T-cell (primary cell): ENCODE data around the gene UBE2B. TPM values are rescaled to one million over a fixed set of nuclear protein-coding genes. Genes with fewer than 3 reads are reported as not detected.

Source experiments
- ATAC-seq, 4 experiments: fragments of 200-7000 bp in 3 of 4; fragments of 150-1000 bp in 1 of 4; cut with Tn5 transposase; replicated peaks in 1 of 4; 1 replicate in 3 of 4; 2 replicates in 1 of 4; pipeline ENCODE4 v1.10.0; 2021; ENCODE audit warnings: moderate library complexity in 3 of 4, mild to moderate bottlenecking in 2 of 4, moderate number of reproducible peaks in 1 of 4
- CTCF ChIA-PET, 2 donors: fragments of 300-600 bp; sonication (Branson Sonifier 250); formaldehyde crosslinking; loops; one replicate each; lab custom pipeline; 2022; ENCODE audit warnings: antibody characterized with exemption in 2 of 2; lab: Charles Lee
- POLR2A ChIA-PET, 2 donors: fragments of 300-600 bp; sonication (Branson Sonifier 250); formaldehyde crosslinking; loops; one replicate each; lab custom pipeline; 2022; ENCODE audit warnings: antibody characterized with exemption in 2 of 2; lab: Charles Lee
- DNase-seq, 35 experiments: peaks; one replicate each; pipeline versions ENCODE4 v3.0.0 to v3.0.0-alpha.2; 2013 to 2023
- H3K27ac ChIP-seq: one replicate; pipeline ENCODE4 v1.5.1; 2013; ENCODE audit warnings: low read length
- H3K27me3 ChIP-seq, 2 experiments: replicated peaks in 1 of 2; 1 replicate in 1 of 2; 2 replicates in 1 of 2; pipeline versions ENCODE4 v1.6.1 to v1.7.0; 2013; ENCODE audit warnings: low read length in 1 of 2, mixed read lengths in 1 of 2; ENCODE audit not compliant: control insufficient read depth in 2 of 2, insufficient read depth in 2 of 2; ENCODE audit errors: extremely low read depth in 1 of 2
- H3K36me3 ChIP-seq, 2 donors: 1 replicate in 1 of 2; 2 replicates in 1 of 2; pipeline versions ENCODE4 v1.6.1 to v1.7.0; 2013; ENCODE audit warnings: low read length in 1 of 2; ENCODE audit not compliant: control insufficient read depth in 2 of 2, insufficient read depth in 1 of 2; ENCODE audit errors: extremely low read depth in 1 of 2
- H3K4me1 ChIP-seq, 2 experiments: 1 replicate in 1 of 2; 2 replicates in 1 of 2; pipeline versions ENCODE4 v1.6.1 to v1.7.0; 2013; ENCODE audit warnings: low read length in 2 of 2, mixed read lengths in 1 of 2; ENCODE audit not compliant: insufficient read depth in 2 of 2, control insufficient read depth in 1 of 2; ENCODE audit errors: extremely low read depth in 1 of 2
- H3K4me3 ChIP-seq, 2 donors: 1 replicate in 1 of 2; 2 replicates in 1 of 2; pipeline versions ENCODE4 v1.5.1 to v1.7.0; 2013; ENCODE audit warnings: mild to moderate bottlenecking in 2 of 2, low read length in 1 of 2, moderate library complexity in 1 of 2; ENCODE audit not compliant: control insufficient read depth in 1 of 2; ENCODE audit errors: extremely low read depth in 1 of 2
- H3K9me3 ChIP-seq: 2 replicates; pipeline ENCODE4 v1.7.0; 2013
- H3K27ac Mint-ChIP-seq, 2 donors: one replicate each; pipeline ENCODE4 v1.8.0; 2020 to 2021; ENCODE audit warnings: mild to moderate bottlenecking in 2 of 2, mixed read lengths in 2 of 2
- H3K27me3 Mint-ChIP-seq, 2 donors: one replicate each; pipeline ENCODE4 v1.8.0; 2021 to 2022; ENCODE audit warnings: mixed read lengths in 2 of 2
- H3K36me3 Mint-ChIP-seq: one replicate; pipeline ENCODE4 v1.8.0; 2021; ENCODE audit warnings: mixed read lengths
- H3K4me1 Mint-ChIP-seq, 3 donors: one replicate each; pipeline ENCODE4 v1.8.0; 2020 to 2022; ENCODE audit warnings: mixed read lengths in 3 of 3, mild to moderate bottlenecking in 1 of 3
- H3K4me3 Mint-ChIP-seq, 3 donors: one replicate each; pipeline ENCODE4 v1.8.0; 2020 to 2022; ENCODE audit warnings: mild to moderate bottlenecking in 3 of 3, mixed read lengths in 3 of 3, moderate library complexity in 3 of 3
- H3K9me3 Mint-ChIP-seq, 3 donors: one replicate each; pipeline ENCODE4 v1.8.0; 2020 to 2022; ENCODE audit warnings: mixed read lengths in 3 of 3
- WGBS: methylation state at CpG from one replicate; pipeline ENCODE4 v1.1.5; 2013; ENCODE audit warnings: missing lambda C conversion rate; ENCODE audit not compliant: insufficient coverage; 5-methylcytosine and 5-hydroxymethylcytosine counted together
- total RNA-seq, 35 experiments: library from RNA in 6 of 35; stranded (reverse) in 6 of 35; fragments of 120-200 nt in 1 of 35; gene quantifications; one replicate each; pipeline versions ENCODE4 v1.2.1 to v1.2.4 and lab custom pipeline; 2013 to 2026

Gene UBE2B
- total RNA-seq, 5 donors from 2014 or later (not counting 1 experiment from before 2014, with no cell fraction given) = 97.2 to 135 (median 101) TPM

DNA sequence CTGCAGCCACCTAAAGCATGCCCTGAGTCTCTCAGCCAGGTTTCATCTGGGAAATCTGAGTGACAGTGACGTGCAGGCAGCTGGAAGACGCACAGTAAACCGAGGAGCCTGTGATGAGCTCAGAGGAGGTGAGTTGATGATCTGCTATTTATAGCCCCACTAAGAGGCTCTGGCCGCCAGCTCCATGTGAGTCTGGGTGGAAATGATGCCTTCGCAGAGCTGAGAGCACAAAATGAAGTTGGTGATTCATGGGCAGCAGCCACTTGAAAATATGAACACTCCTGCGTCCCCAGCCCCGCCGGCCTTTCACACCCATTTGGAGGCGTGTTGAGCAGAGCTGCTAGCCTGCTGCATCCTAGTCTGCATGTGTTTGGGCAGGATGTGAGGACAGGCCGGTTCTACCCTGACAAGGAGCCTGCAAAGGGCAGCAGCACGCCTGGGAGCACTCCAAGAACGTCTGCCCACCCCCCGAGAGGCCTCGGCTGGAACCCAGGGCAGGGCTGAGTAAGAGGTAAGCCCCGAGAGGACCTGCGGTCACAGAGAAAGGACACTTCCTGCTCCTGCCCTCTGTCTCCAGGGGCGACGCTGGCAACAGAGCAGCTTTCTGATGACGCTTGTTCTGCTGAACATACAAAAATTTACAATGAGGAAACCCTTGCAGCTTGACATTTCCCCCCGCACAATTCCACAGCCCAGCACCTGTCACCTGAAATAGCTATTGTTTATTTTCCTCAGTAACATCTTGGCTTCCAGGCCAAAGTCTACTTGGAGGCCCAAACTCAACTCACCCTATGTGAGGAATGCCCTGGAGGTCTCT is 65.4 kb downstream of the UBE2B start:
- Mint-ChIP-seq H3K27ac (peak overlapping the region; percentile 82 to 85), H3K27me3 (peaks cover 0 to 3% of the 10 kb centered on the region in 2 donors), H3K36me3 (no peaks in the 10 kb centered on the region), H3K4me1 (peaks cover 11 to 23% (median 19%) of the 10 kb centered on the region in 3 donors), H3K9me3 (no peaks in the 10 kb centered on the region), H3K4me3 (peak overlapping the region; percentile 31 to 65 (median 57))
- CTCF ChIA-PET = no interaction called here
- no peaks in the 10 kb centered on the region for H3K9me3 ChIP-seq
- H3K4me1 ChIP-seq = peaks cover 0 to 18% of the 10 kb centered on the region in 2 experiments
- ATAC-seq (peak; percentile 81 to 89 (median 88)), DNase-seq (peak; percentile 7 to 71 (median 46))
- H3K4me3 ChIP-seq = peak overlapping the region in 1 of 2 donors; percentile 15
- 18% methylated on average over 19 of the region's 20 CpGs for WGBS
- POLR2A ChIA-PET = interaction anchor here in 1 of 2 donors (1.0 kb wide), 1 partner anchor 26 kb away, joined by 3 read pairs; no protein-coding TSS in a partner anchor
- no peaks in the 10 kb centered on the region for H3K36me3 ChIP-seq
- H3K27me3 ChIP-seq = peaks cover 0 to 6% of the 10 kb centered on the region in 2 experiments
- H3K27ac ChIP-seq = peak overlapping the region; percentile 71

DNA sequence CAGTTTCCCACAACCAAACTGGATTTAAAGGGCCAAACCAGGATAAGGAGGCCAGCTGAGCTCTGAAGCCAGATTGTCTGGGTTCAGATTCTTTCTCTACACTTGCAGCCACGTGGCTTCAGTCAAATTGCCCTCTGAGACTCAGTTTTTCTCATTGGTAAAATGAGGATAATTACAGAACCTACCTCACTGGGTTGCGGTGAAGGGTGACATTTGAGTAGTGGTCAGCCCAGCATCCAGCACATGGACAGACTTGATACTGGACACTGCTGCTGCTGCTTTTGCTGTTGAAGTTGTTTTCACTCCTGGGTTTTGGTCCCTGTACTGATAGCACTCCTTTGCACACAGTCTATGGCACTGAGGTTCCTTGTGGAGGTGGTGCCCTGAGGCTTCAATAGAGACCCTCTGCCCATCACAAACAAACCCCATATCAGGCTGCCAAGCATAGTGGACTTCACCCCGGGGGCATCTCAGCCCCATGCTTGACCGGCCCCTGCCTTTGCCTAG is 66.0 kb downstream of the UBE2B start:
- Histone ChIP-seq H3K36me3 (no peaks in the 10 kb centered on the region), H3K27me3 (peaks cover 0 to 6% of the 10 kb centered on the region in 2 experiments), H3K9me3 (no peaks in the 10 kb centered on the region), H3K27ac (peak overlapping the region; percentile 71), H3K4me1 (peaks cover 0 to 18% of the 10 kb centered on the region in 2 experiments), H3K4me3 (no peak overlapping the region)
- no peak for DNase-seq
- H3K27me3 Mint-ChIP-seq = peaks cover 0 to 3% of the 10 kb centered on the region in 2 donors
- ATAC-seq = peak in 1 of 4 experiments; percentile 5
- peak overlapping the region; percentile 82 to 85 for H3K27ac Mint-ChIP-seq
- H3K4me3 Mint-ChIP-seq = no peak overlapping the region
- no peaks in the 10 kb centered on the region for H3K9me3 Mint-ChIP-seq
- ChIA-PET CTCF (interaction anchor here in 1 of 2 donors (0.6 kb wide), 1 partner anchor 1436 kb away, joined by 3 read pairs; no protein-coding TSS in a partner anchor), POLR2A (no interaction called here)
- H3K4me1 Mint-ChIP-seq = peaks cover 11 to 23% (median 19%) of the 10 kb centered on the region in 3 donors
- H3K36me3 Mint-ChIP-seq = no peaks in the 10 kb centered on the region
- WGBS = 92% methylated on average over 2 of the region's 4 CpGs

DNA sequence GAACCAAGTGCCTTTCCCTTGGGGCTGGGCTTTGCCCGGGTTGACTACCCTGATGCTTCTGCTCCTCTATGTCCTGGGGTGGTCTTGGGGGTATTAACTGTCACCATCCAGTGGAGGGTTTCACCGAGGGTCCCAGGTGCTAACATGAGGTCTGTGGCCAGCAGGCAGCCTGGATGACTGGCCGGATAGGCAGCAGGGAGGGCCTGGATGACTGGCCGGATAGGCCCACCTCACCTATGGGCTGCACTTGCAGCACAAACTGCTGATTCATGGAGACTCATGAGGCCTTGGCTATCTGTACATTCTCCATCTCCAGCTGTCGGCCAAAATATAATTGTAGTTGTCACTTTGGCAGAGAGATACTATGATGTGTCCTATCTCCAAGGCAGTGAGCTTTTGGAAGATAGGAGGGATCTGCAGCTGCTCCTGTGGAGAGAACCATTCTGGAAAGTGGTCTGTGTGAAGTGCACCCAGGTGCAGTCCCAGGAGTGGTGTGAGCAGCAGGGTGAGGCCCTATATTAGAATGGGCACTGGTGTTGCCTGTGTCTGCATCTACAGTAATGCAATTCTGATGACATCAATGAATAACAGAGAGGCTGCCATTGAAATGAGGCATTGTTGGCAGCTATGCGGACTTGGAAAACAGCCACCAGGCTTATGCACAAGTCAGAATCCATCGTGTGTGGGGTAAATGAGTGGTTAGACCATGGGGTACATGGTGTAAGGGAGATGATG is 66.6 kb downstream of the UBE2B start:
- no peak overlapping the region for H3K27ac Mint-ChIP-seq
- no peak for DNase-seq
- Histone ChIP-seq H3K4me3 (no peak overlapping the region), H3K4me1 (peaks cover 0 to 18% of the 10 kb centered on the region in 2 experiments), H3K27me3 (peaks cover 0 to 6% of the 10 kb centered on the region in 2 experiments), H3K9me3 (no peaks in the 10 kb centered on the region), H3K36me3 (no peaks in the 10 kb centered on the region), H3K27ac (no peak overlapping the region)
- no peak overlapping the region for H3K4me3 Mint-ChIP-seq
- no peaks in the 10 kb centered on the region for H3K9me3 Mint-ChIP-seq
- CTCF ChIA-PET = interaction anchor here in 1 of 2 donors (0.6 kb wide), 2 partner anchors 28 to 1437 kb away, joined by 3 to 4 read pairs; no protein-coding TSS in a partner anchor
- H3K27me3 Mint-ChIP-seq = peaks cover 0 to 3% of the 10 kb centered on the region in 2 donors
- POLR2A ChIA-PET = interaction anchor here in 1 of 2 donors (0.6 kb wide), 1 partner anchor 13 kb away, joined by 3 read pairs; no protein-coding TSS in a partner anchor
- no peak for ATAC-seq
- peaks cover 11 to 23% (median 19%) of the 10 kb centered on the region in 3 donors for H3K4me1 Mint-ChIP-seq
- H3K36me3 Mint-ChIP-seq = no peaks in the 10 kb centered on the region
- WGBS = 88% methylated on average over 4 of the region's 7 CpGs

DNA sequence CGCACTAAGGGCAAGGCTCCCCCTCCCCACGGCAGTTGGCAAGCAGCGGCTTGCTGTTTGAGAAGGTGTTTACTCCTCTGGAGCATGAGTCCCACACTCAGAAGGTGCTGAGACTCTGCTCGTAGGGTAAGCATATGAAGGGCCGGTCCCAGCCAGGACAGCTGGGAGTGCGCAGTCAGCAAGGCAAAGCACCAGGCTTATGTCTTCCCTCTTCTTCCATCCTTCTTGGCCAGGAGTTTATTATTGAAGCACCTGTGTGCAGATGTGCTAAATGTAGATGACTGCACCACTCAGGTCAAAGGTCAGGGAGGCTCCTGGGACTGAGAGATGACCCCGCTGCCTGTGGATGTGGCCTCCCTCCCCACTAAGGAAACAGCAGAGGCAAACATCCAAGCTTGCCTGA is 67.4 kb downstream of the UBE2B start:
- no peaks in the 10 kb centered on the region for H3K9me3 ChIP-seq
- H3K27ac ChIP-seq = no peak overlapping the region
- Mint-ChIP-seq H3K4me1 (peaks cover 11 to 23% (median 19%) of the 10 kb centered on the region in 3 donors), H3K27me3 (peaks cover 0 to 3% of the 10 kb centered on the region in 2 donors), H3K27ac (no peak overlapping the region), H3K9me3 (no peaks in the 10 kb centered on the region), H3K4me3 (no peak overlapping the region), H3K36me3 (no peaks in the 10 kb centered on the region)
- no peak overlapping the region for H3K4me3 ChIP-seq
- CTCF ChIA-PET = interaction anchor here in 1 of 2 donors (0.6 kb wide), 1 partner anchor 27 kb away, joined by 4 read pairs; no protein-coding TSS in a partner anchor
- no peak for DNase-seq
- peaks cover 0 to 6% of the 10 kb centered on the region in 2 experiments for H3K27me3 ChIP-seq
- peaks cover 0 to 18% of the 10 kb centered on the region in 2 experiments for H3K4me1 ChIP-seq
- POLR2A ChIA-PET = interaction anchor here in 1 of 2 donors (0.6 kb wide), 1 partner anchor 14 kb away, joined by 3 read pairs; no protein-coding TSS in a partner anchor
- no peaks in the 10 kb centered on the region for H3K36me3 ChIP-seq
- 100% methylated on average over 1 of the region's 7 CpGs for WGBS
- ATAC-seq = no peak

DNA sequence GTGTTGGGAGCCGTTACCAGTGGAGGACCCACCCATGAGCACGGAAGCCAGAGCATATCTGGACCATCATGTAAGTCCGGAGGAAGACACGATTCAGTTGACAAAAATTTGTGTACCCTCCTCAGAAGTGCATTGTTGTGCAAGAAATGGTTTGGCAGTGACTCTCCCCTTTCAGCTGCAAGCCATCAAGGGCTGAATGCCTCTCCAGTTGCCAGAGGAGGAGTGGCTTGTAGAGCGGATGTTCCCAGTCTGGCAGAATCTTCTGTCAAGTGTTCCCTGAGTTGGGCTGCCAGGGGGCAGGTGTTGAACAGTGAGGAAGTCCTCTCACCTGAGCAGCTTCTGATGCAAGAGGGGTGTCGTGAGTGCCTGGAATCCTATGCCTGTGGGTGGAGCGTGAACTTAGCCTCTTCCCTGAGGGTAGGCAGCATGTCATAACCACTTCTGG is 67.9 kb downstream of the UBE2B start:
- Histone ChIP-seq H3K9me3 (no peaks in the 10 kb centered on the region), H3K27me3 (peaks cover 0 to 6% of the 10 kb centered on the region in 2 experiments), H3K27ac (no peak overlapping the region), H3K4me3 (no peak overlapping the region), H3K36me3 (no peaks in the 10 kb centered on the region), H3K4me1 (peaks cover 0 to 18% of the 10 kb centered on the region in 2 experiments)
- CTCF ChIA-PET = no interaction called here
- 92% methylated on average over 6 of the region's 7 CpGs for WGBS
- H3K9me3 Mint-ChIP-seq = no peaks in the 10 kb centered on the region
- no peaks in the 10 kb centered on the region for H3K36me3 Mint-ChIP-seq
- ATAC-seq (no peak), DNase-seq (no peak)
- no peak overlapping the region for H3K4me3 Mint-ChIP-seq
- H3K27ac Mint-ChIP-seq = no peak overlapping the region
- H3K27me3 Mint-ChIP-seq = no peaks in the 10 kb centered on the region
- POLR2A ChIA-PET = no interaction called here
- H3K4me1 Mint-ChIP-seq = peaks cover 11 to 23% (median 19%) of the 10 kb centered on the region in 3 donors
